GM12878 (cell line): ENCODE data around the gene GNPTG. TPM values are rescaled to one million over a fixed set of nuclear protein-coding genes. Genes with fewer than 3 reads are reported as not detected.

Source experiments
- ASH2L ChIP-seq: fragments of 300-600, 200-600 bp; sonication (generic); IDR thresholded peaks from 2 replicates; pipeline ENCODE4 v1.6.1; 2017; ENCODE audit warnings: low read depth, mild to moderate bottlenecking, borderline replicate concordance
- BCL11A ChIP-seq: IDR thresholded peaks from 2 replicates; pipeline ENCODE4 v1.6.1; 2011; ENCODE audit warnings: low read depth, low read length
- CBX3 ChIP-seq: fragments of 200-600 bp; sonication (generic); IDR thresholded peaks from 2 replicates; pipeline ENCODE4 v1.6.1; 2016; ENCODE audit warnings: low read depth, borderline replicate concordance
- CEBPB ChIP-seq, 2 experiments: fragments of 150-350 bp in 1 of 2; IDR thresholded peaks; 2 replicates each; pipeline ENCODE4 v1.6.1; 2012 to 2014; ENCODE audit warnings: low read depth in 2 of 2, low read length in 2 of 2, borderline replicate concordance in 1 of 2, inconsistent platforms in 1 of 2
- CREB1 ChIP-seq: IDR thresholded peaks from 2 replicates; pipeline ENCODE4 v1.6.1; 2012; ENCODE audit warnings: low read depth, mild to moderate bottlenecking, inconsistent platforms
- GATAD2B ChIP-seq: fragments of 450-650 bp; conservative IDR thresholded peaks from 2 replicates; pipeline ENCODE4 v1.6.1; 2017; ENCODE audit warnings: low read depth, mild to moderate bottlenecking, moderate library complexity
- IKZF1 ChIP-seq: fragments of 450-650 bp; conservative IDR thresholded peaks from 2 replicates; pipeline ENCODE4 v1.6.1; 2017; ENCODE audit warnings: antibody characterized with exemption, mild to moderate bottlenecking
- MYC ChIP-seq: IDR thresholded peaks from 2 replicates; pipeline ENCODE4 v1.6.1; 2011; ENCODE audit warnings: mild to moderate bottlenecking, low read length, moderate library complexity, inconsistent platforms; ENCODE audit not compliant: insufficient read depth, insufficient replicate concordance, insufficient read length, severe bottlenecking
- NR2F1 ChIP-seq: fragments of 450-650 bp; conservative IDR thresholded peaks from 2 replicates; pipeline ENCODE4 v1.6.1; 2017; ENCODE audit warnings: mild to moderate bottlenecking
- POLR2A ChIP-seq: IDR thresholded peaks from 2 replicates; pipeline ENCODE4 v1.6.1; 2011; ENCODE audit warnings: low read depth, mild to moderate bottlenecking, low read length
- POLR2AphosphoS5 ChIP-seq: IDR thresholded peaks from 2 replicates; pipeline ENCODE4 v1.6.1; 2011; ENCODE audit warnings: mild to moderate bottlenecking, low read length, inconsistent platforms
- RAD21 ChIP-seq: IDR thresholded peaks from 2 replicates; pipeline ENCODE4 v1.6.1; 2011; ENCODE audit warnings: mild to moderate bottlenecking, low read depth, low read length, moderate library complexity; ENCODE audit not compliant: insufficient read depth
- RFX5 ChIP-seq: IDR thresholded peaks from 2 replicates; pipeline ENCODE4 v1.6.1; 2011; ENCODE audit warnings: low read depth, low read length, improper control_type of control experiment
- STAT1 ChIP-seq: fragments of 450-650 bp; conservative IDR thresholded peaks from 2 replicates; pipeline ENCODE4 v1.6.1; 2014; ENCODE audit warnings: antibody characterized with exemption, mild to moderate bottlenecking
- TCF7 ChIP-seq: IDR thresholded peaks from 2 replicates; pipeline ENCODE4 v1.6.1; 2014; ENCODE audit warnings: antibody characterized with exemption, borderline replicate concordance
- ZBTB33 ChIP-seq: fragments of 450-650 bp; IDR thresholded peaks from 2 replicates; pipeline ENCODE4 v1.6.1; 2017; ENCODE audit warnings: mild to moderate bottlenecking
- ZNF217 ChIP-seq: fragments of 450-650 bp; IDR thresholded peaks from 2 replicates; pipeline ENCODE4 v1.6.1; 2017; ENCODE audit warnings: antibody characterized with exemption, mild to moderate bottlenecking
- ZNF384 ChIP-seq: IDR thresholded peaks from 2 replicates; pipeline ENCODE4 v1.6.1; 2012; ENCODE audit warnings: low read depth, mild to moderate bottlenecking, low read length, improper control_type of control experiment, borderline replicate concordance
- ZSCAN29 ChIP-seq: fragments of 450-650 bp; IDR thresholded peaks from 2 replicates; pipeline ENCODE4 v1.6.1; 2017; ENCODE audit warnings: mild to moderate bottlenecking, moderate library complexity
- polyA plus RNA-seq, 11 experiments: library from polyadenylated mRNA; depleted of rRNA in 4 of 11; unstranded in 6 of 11; stranded (reverse) in 5 of 11; fragments of >200 nt; fragmentation: Nextera tagmentation in 4 of 11; fragmentation: Illumina TruSeq in 1 of 11; extraction: Ambion mirVana in 4 of 11; extraction: Trizol in 1 of 11; gene quantifications; 1 replicate in 1 of 11; 2 replicates in 10 of 11; pipeline versions ENCODE4 v1.2.1 to v1.2.3, GENCODE V29; 2011 to 2016; ENCODE audit warnings: inconsistent platforms in 2 of 11, missing spikeins in 2 of 11, low read depth in 1 of 11
- total RNA-seq, 4 experiments: library from RNA; depleted of rRNA in 3 of 4; stranded (reverse); fragments of >200 nt in 3 of 4; fragmentation: Illumina TruSeq in 1 of 4; extraction: Trizol in 1 of 4; gene quantifications; 2 replicates each; pipeline versions ENCODE4 v1.2.1 to v1.2.3, GENCODE V29; 2013 to 2021
- TF ChIP-seq, protein P1 (sequence below): fragments of 450-650 bp; IDR thresholded peaks from 2 replicates; pipeline ENCODE4 v1.6.1; 2017; ENCODE audit warnings: mild to moderate bottlenecking, low read depth, inconsistent platforms; ENCODE audit not compliant: poor library complexity, severe bottlenecking
- TF ChIP-seq, protein P2 (sequence below): IDR thresholded peaks from 2 replicates; pipeline ENCODE4 v1.6.1; 2012; ENCODE audit warnings: mild to moderate bottlenecking, low read depth, low read length

The GNPTG gene
- total and polyA plus RNA-seq, 10 of the 15 experiments (the other 5 are each of a cell fraction or from before 2014, with no cell fraction given): 0.80 to 32.6 (median 20.9) TPM

GRCh38 chr16:1309888-1310831 is 41.6 kb upstream of the GNPTG start (continued):
- TF ChIP-seq, protein P1, sequence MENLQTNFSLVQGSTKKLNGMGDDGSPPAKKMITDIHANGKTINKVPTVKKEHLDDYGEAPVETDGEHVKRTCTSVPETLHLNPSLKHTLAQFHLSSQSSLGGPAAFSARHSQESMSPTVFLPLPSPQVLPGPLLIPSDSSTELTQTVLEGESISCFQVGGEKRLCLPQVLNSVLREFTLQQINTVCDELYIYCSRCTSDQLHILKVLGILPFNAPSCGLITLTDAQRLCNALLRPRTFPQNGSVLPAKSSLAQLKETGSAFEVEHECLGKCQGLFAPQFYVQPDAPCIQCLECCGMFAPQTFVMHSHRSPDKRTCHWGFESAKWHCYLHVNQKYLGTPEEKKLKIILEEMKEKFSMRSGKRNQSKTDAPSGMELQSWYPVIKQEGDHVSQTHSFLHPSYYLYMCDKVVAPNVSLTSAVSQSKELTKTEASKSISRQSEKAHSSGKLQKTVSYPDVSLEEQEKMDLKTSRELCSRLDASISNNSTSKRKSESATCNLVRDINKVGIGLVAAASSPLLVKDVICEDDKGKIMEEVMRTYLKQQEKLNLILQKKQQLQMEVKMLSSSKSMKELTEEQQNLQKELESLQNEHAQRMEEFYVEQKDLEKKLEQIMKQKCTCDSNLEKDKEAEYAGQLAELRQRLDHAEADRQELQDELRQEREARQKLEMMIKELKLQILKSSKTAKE: no peak
- TF ChIP-seq CBX3: no peak
- 0 out of 2 replicates have a peak, but pooled peaks have one; percentile 55 for TF ChIP-seq NR2F1
- no peak for TF ChIP-seq ZNF384
- 0 out of 2 replicates have a peak, but pooled peaks have one; percentile 37 for TF ChIP-seq POLR2AphosphoS5
- no peak for TF ChIP-seq TCF7
- no peak for TF ChIP-seq ZSCAN29
- 0 out of 2 replicates have a peak, but pooled peaks have one; percentile 26 for TF ChIP-seq GATAD2B
- TF ChIP-seq RFX5: no peak
- TF ChIP-seq CREB1: no peak
- no peak for TF ChIP-seq RAD21
- no peak for TF ChIP-seq ZNF217
- TF ChIP-seq, protein P2, sequence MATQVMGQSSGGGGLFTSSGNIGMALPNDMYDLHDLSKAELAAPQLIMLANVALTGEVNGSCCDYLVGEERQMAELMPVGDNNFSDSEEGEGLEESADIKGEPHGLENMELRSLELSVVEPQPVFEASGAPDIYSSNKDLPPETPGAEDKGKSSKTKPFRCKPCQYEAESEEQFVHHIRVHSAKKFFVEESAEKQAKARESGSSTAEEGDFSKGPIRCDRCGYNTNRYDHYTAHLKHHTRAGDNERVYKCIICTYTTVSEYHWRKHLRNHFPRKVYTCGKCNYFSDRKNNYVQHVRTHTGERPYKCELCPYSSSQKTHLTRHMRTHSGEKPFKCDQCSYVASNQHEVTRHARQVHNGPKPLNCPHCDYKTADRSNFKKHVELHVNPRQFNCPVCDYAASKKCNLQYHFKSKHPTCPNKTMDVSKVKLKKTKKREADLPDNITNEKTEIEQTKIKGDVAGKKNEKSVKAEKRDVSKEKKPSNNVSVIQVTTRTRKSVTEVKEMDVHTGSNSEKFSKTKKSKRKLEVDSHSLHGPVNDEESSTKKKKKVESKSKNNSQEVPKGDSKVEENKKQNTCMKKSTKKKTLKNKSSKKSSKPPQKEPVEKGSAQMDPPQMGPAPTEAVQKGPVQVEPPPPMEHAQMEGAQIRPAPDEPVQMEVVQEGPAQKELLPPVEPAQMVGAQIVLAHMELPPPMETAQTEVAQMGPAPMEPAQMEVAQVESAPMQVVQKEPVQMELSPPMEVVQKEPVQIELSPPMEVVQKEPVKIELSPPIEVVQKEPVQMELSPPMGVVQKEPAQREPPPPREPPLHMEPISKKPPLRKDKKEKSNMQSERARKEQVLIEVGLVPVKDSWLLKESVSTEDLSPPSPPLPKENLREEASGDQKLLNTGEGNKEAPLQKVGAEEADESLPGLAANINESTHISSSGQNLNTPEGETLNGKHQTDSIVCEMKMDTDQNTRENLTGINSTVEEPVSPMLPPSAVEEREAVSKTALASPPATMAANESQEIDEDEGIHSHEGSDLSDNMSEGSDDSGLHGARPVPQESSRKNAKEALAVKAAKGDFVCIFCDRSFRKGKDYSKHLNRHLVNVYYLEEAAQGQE: no peak
- TF ChIP-seq CEBPB (IDR thresholded peaks at IDR 0.05; ENCODE audit: borderline replicate concordance in 1 of 2, low read depth in 2 of 2, low read length in 2 of 2): peak in 1 of 2 experiments; percentile 70; a peak in 2 of 4 replicates
- no peak for TF ChIP-seq MYC
- no peak for TF ChIP-seq STAT1
- no peak for TF ChIP-seq ASH2L
- no peak for TF ChIP-seq IKZF1
- no peak for TF ChIP-seq ZBTB33
- TF ChIP-seq BCL11A: no peak
- peak; percentile 46 for TF ChIP-seq POLR2A
